Measurements from ENCODE around the gene PCNX1.

PCNX1 gene

GRCh38 chr14:71116568-71117122, 209.4 kb downstream of the PCNX1 start:
- H3K4me3 ChIP-seq (ENCODE audit: low read length) = no peak overlapping the region
- TF ChIP-seq CTCF (conservative IDR thresholded peaks at IDR 0.05; ENCODE audit: low read length) = no peak
- no peak for DNase-seq (ENCODE audit: low read depth)

- peak; percentile 57 for DNase-seq (ENCODE audit: low read depth)
- TF ChIP-seq CTCF (conservative IDR thresholded peaks at IDR 0.05; ENCODE audit: low read length) = no peak
- no peak overlapping the region for H3K4me3 ChIP-seq (ENCODE audit: low read length)
Measured at GRCh38 chr14:71117839-71118743, 210.8 kb downstream of the PCNX1 start.

- DNase-seq (ENCODE audit: low read depth) = peak; percentile 31
Measured at GRCh38 chr14:71119075-71119474, 211.8 kb downstream of the PCNX1 start.

GRCh38 chr14:71119832-71120231, 212.6 kb downstream of the PCNX1 start:
- TF ChIP-seq CTCF (conservative IDR thresholded peaks at IDR 0.05; ENCODE audit: low read length) = no peak
- no peak for DNase-seq (ENCODE audit: low read depth)
- H3K4me3 ChIP-seq (ENCODE audit: low read length) = no peak overlapping the region

More at GRCh38 chr14:71119075-71119474, 211.8 kb downstream of the PCNX1 start:
- no peak overlapping the region for H3K4me3 ChIP-seq (ENCODE audit: low read length)
- no peak for TF ChIP-seq CTCF (conservative IDR thresholded peaks at IDR 0.05; ENCODE audit: low read length)

- DNase-seq (ENCODE audit: low read depth) = no peak
- no peak overlapping the region for H3K4me3 ChIP-seq (ENCODE audit: low read length)
- no peak for TF ChIP-seq CTCF (conservative IDR thresholded peaks at IDR 0.05; ENCODE audit: low read length)
Measured at GRCh38 chr14:71121001-71121400, 213.7 kb downstream of the PCNX1 start.

GRCh38 chr14:71121711-71122110, 214.5 kb downstream of the PCNX1 start:
- TF ChIP-seq CTCF (conservative IDR thresholded peaks at IDR 0.05; ENCODE audit: low read length) = no peak
- DNase-seq (ENCODE audit: low read depth) = no peak
- no peak overlapping the region for H3K4me3 ChIP-seq (ENCODE audit: low read length)
